Astrocyte (in vitro differentiated cells and primary cell): ENCODE measurements around the gene FIG4. TPM values are rescaled to one million over a fixed set of nuclear protein-coding genes. Genes with fewer than 3 reads are reported as not detected.

ENCODE experiments used
- DNase-seq: peaks from one replicate; pipeline ENCODE4 v3.0.0-alpha.2; 2010; ENCODE audit warnings: low read depth
- FAIRE-seq: peaks from 2 replicates; lab custom pipeline; 2011; peaks lifted over from hg19 to GRCh38; lab: Jason Lieb, UNC
- H2AFZ ChIP-seq: 2 replicates; pipeline ENCODE4 v1.6.0; 2012; ENCODE audit warnings: low read depth, low read length, inconsistent platforms
- H3K27ac ChIP-seq: 2 replicates; pipeline ENCODE4 v1.5.1; 2011; ENCODE audit warnings: low read depth, low read length, inconsistent platforms
- H3K27me3 ChIP-seq: 2 replicates; pipeline ENCODE4 v1.6.0; 2011; ENCODE audit warnings: low read length, inconsistent platforms; ENCODE audit not compliant: insufficient read depth
- H3K36me3 ChIP-seq: 2 replicates; pipeline ENCODE4 v1.5.1; 2011; ENCODE audit warnings: low read length, inconsistent platforms; ENCODE audit not compliant: insufficient read depth
- H3K4me1 ChIP-seq: 2 replicates; pipeline ENCODE4 v1.5.1; 2011; ENCODE audit warnings: low read length, inconsistent platforms; ENCODE audit not compliant: insufficient read depth
- H3K4me2 ChIP-seq: 2 replicates; pipeline ENCODE4 v1.6.0; 2012; ENCODE audit warnings: low read length, inconsistent platforms
- H3K4me3 ChIP-seq: 2 replicates; pipeline ENCODE4 v1.5.1; 2011; ENCODE audit warnings: low read depth, mild to moderate bottlenecking, low read length, inconsistent platforms; ENCODE audit not compliant: insufficient read depth
- H3K79me2 ChIP-seq: 2 replicates; pipeline ENCODE4 v1.6.0; 2012; ENCODE audit warnings: mild to moderate bottlenecking, low read length, inconsistent platforms; ENCODE audit not compliant: insufficient read depth
- H3K9ac ChIP-seq: 2 replicates; pipeline ENCODE4 v1.6.0; 2012; ENCODE audit warnings: mild to moderate bottlenecking, low read length, inconsistent platforms
- H3K9me3 ChIP-seq: 2 replicates; pipeline ENCODE4 v1.5.1; 2012; ENCODE audit warnings: low read depth, mild to moderate bottlenecking, low read length, inconsistent platforms; ENCODE audit not compliant: insufficient read depth
- H4K20me1 ChIP-seq: 2 replicates; pipeline ENCODE4 v1.6.0; 2012; ENCODE audit warnings: low read length, inconsistent platforms; ENCODE audit not compliant: insufficient read depth
- H3K27ac Mint-ChIP-seq: one replicate; pipeline ENCODE4 v1.8.0; 2021; ENCODE audit warnings: mild to moderate bottlenecking, mixed read lengths; ENCODE audit not compliant: unreplicated experiment
- H3K27me3 Mint-ChIP-seq: one replicate; pipeline ENCODE4 v1.8.0; 2021; ENCODE audit warnings: low read depth, mixed read lengths; ENCODE audit not compliant: unreplicated experiment
- H3K36me3 Mint-ChIP-seq: one replicate; pipeline ENCODE4 v1.8.0; 2021; ENCODE audit warnings: low read depth, mixed read lengths; ENCODE audit not compliant: unreplicated experiment
- H3K4me1 Mint-ChIP-seq: one replicate; pipeline ENCODE4 v1.8.0; 2021; ENCODE audit warnings: low read depth, mixed read lengths; ENCODE audit not compliant: unreplicated experiment
- H3K4me3 Mint-ChIP-seq: one replicate; pipeline ENCODE4 v1.8.0; 2021; ENCODE audit warnings: mild to moderate bottlenecking, moderate library complexity, mixed read lengths; ENCODE audit not compliant: unreplicated experiment
- H3K9me3 Mint-ChIP-seq: one replicate; pipeline ENCODE4 v1.8.0; 2021; ENCODE audit warnings: mild to moderate bottlenecking, mixed read lengths; ENCODE audit not compliant: unreplicated experiment
- EZH2 ChIP-seq: IDR thresholded peaks from 2 replicates; pipeline ENCODE4 v1.6.1; 2012; ENCODE audit warnings: mild to moderate bottlenecking, low read length, inconsistent platforms; ENCODE audit not compliant: insufficient read depth
- total RNA-seq: library from RNA; stranded (reverse); gene quantifications from 2 replicates; pipeline ENCODE4 v1.2.1, GENCODE V29; 2021
- TF ChIP-seq, protein P1 (sequence below): IDR thresholded peaks from 2 replicates; pipeline ENCODE4 v1.5.1; 2011; ENCODE audit warnings: low read depth, mild to moderate bottlenecking, inconsistent platforms, low read length, moderate library complexity; ENCODE audit not compliant: insufficient read depth

Gene FIG4
- total RNA-seq, 1 donor from 2014 or later: 8.4 TPM

DNA sequence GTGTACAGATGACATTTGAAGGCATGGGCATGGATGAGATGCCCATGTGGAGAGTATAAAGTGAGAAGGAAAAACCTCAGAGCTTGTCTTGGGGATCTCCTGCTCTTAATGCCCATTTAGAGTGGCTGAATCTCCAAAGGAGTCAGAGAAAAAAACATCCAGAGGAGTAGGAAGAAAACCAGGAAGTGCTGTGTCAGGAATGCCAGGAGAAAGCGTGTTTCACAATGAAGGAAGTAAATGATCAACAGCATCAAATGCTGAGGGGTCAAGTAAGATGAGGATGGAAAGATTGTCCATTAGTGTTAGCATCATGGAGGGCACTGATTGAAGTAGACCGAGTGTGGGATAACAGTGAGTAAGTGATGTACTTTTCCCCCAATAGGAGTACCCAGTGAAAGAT is 56.1 kb downstream of the FIG4 start:
- Mint-ChIP-seq H3K36me3 (no peaks in the 10 kb centered on the region), H3K4me1 (peaks cover 7% of the 10 kb centered on the region), H3K4me3 (no peak overlapping the region), H3K27me3 (no peaks in the 10 kb centered on the region), H3K27ac (no peak overlapping the region), H3K9me3 (no peaks in the 10 kb centered on the region)
- Histone ChIP-seq H3K9me3 (no peaks in the 10 kb centered on the region), H4K20me1 (no peaks in the 10 kb centered on the region), H3K9ac (no peak overlapping the region), H3K4me3 (no peak overlapping the region), H3K27me3 (no peaks in the 10 kb centered on the region), H3K27ac (no peak overlapping the region), H3K79me2 (no peaks in the 10 kb centered on the region), H3K36me3 (no peaks in the 10 kb centered on the region), H2AFZ (no peak overlapping the region), H3K4me1 (peaks cover 10% of the 10 kb centered on the region), H3K4me2 (no peak overlapping the region)
- no peak for TF ChIP-seq EZH2
- TF ChIP-seq, protein P1, sequence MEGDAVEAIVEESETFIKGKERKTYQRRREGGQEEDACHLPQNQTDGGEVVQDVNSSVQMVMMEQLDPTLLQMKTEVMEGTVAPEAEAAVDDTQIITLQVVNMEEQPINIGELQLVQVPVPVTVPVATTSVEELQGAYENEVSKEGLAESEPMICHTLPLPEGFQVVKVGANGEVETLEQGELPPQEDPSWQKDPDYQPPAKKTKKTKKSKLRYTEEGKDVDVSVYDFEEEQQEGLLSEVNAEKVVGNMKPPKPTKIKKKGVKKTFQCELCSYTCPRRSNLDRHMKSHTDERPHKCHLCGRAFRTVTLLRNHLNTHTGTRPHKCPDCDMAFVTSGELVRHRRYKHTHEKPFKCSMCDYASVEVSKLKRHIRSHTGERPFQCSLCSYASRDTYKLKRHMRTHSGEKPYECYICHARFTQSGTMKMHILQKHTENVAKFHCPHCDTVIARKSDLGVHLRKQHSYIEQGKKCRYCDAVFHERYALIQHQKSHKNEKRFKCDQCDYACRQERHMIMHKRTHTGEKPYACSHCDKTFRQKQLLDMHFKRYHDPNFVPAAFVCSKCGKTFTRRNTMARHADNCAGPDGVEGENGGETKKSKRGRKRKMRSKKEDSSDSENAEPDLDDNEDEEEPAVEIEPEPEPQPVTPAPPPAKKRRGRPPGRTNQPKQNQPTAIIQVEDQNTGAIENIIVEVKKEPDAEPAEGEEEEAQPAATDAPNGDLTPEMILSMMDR: no peak
- FAIRE-seq (no peak), DNase-seq (no peak)

DNA sequence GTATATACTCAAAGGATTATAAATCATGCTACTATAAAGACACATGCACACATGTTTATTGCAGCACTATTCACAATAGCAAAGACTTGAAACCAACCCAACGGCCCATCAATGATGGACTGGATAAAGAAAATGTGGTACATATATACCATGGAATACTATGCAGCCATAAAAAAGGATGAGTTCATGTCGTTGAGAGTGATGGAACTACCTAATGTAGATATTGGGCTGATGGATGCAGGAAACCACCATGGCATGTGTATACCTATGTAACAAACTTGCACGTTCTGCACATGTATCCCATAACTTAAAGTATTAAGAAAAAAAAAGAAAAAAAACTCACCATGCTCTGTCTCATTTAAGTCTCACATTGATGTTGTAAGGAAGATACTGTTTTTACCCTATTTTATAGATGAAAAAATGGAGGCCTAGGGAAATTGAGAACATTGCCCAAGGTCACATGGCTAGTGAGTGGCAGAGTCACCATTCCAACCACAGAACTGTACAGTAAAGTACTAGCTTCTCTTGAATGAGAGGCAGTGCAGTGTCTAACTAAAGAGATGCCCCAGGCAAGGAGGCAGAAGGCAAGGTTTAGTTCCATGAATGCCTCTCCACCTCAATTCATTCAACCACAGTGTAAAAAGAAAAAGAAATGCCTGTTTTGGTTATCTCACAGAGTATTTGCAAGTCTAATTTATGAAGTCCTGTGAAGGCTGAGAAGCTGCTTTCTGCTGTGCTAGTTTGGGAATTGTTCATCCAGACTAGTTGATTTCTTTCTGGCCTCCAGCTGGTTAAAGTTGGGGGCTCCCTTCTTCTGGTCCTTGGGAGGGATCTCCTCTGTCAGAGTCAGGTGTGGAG is 68.2 kb downstream of the FIG4 start:
- H3K9ac ChIP-seq: no peak overlapping the region
- H3K79me2 ChIP-seq: no peaks in the 10 kb centered on the region
- no peak overlapping the region for H3K27ac ChIP-seq
- Mint-ChIP-seq H3K4me1 (peaks cover 3% of the 10 kb centered on the region), H3K4me3 (no peak overlapping the region), H3K36me3 (peaks cover 16% of the 10 kb centered on the region), H3K27ac (no peak overlapping the region), H3K9me3 (peaks cover 11% of the 10 kb centered on the region), H3K27me3 (no peaks in the 10 kb centered on the region)
- H2AFZ ChIP-seq: no peak overlapping the region
- FAIRE-seq (no peak), DNase-seq (no peak)
- no peaks in the 10 kb centered on the region for H3K9me3 ChIP-seq
- H3K4me1 ChIP-seq: no peaks in the 10 kb centered on the region
- H4K20me1 ChIP-seq: no peaks in the 10 kb centered on the region
- no peak overlapping the region for H3K4me3 ChIP-seq
- H3K36me3 ChIP-seq: no peaks in the 10 kb centered on the region
- no peak overlapping the region for H3K4me2 ChIP-seq
- no peaks in the 10 kb centered on the region for H3K27me3 ChIP-seq
- TF ChIP-seq, protein P1: no peak
- TF ChIP-seq EZH2: no peak

DNA sequence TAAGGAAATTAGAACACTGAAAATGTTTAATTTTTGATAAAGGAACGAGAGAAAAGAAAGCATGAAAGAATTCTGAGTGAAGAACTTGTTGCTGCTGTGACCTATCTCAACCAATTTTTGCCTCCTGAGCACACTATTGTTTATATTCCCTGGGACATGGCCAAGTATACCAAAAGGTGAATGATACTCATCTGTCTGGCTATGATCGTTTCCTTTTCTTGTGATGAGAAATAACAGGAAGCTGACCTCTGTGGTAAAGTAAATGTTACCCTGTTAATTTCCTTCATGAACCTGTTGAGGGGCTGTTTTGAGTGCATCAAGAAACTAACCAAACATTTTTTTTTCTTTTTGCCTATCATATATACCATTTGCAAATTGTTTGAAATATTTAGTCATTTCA is 69.1 kb downstream of the FIG4 start:
- no peaks in the 10 kb centered on the region for H3K27me3 Mint-ChIP-seq
- no peaks in the 10 kb centered on the region for H3K79me2 ChIP-seq
- H3K9ac ChIP-seq: no peak overlapping the region
- H3K9me3 ChIP-seq: no peaks in the 10 kb centered on the region
- no peaks in the 10 kb centered on the region for H4K20me1 ChIP-seq
- no peak overlapping the region for H3K4me3 Mint-ChIP-seq
- no peak overlapping the region for H3K4me3 ChIP-seq
- H3K4me1 Mint-ChIP-seq: peaks cover 3% of the 10 kb centered on the region
- no peak overlapping the region for H3K27ac Mint-ChIP-seq
- H2AFZ ChIP-seq: no peak overlapping the region
- H3K36me3 Mint-ChIP-seq: peaks cover 16% of the 10 kb centered on the region
- no peak overlapping the region for H3K4me2 ChIP-seq
- no peaks in the 10 kb centered on the region for H3K36me3 ChIP-seq
- peaks cover 11% of the 10 kb centered on the region for H3K9me3 Mint-ChIP-seq
- H3K4me1 ChIP-seq: no peaks in the 10 kb centered on the region
- no peak overlapping the region for H3K27ac ChIP-seq
- no peak for FAIRE-seq
- no peak for DNase-seq
- TF ChIP-seq, protein P1: no peak
- no peak for TF ChIP-seq EZH2
- no peaks in the 10 kb centered on the region for H3K27me3 ChIP-seq
